ENCODE data around the gene RAB28.
A peak's percentile ranks its signal among the peaks of the same experiment; 100 is the strongest.

Gene RAB28

DNA sequence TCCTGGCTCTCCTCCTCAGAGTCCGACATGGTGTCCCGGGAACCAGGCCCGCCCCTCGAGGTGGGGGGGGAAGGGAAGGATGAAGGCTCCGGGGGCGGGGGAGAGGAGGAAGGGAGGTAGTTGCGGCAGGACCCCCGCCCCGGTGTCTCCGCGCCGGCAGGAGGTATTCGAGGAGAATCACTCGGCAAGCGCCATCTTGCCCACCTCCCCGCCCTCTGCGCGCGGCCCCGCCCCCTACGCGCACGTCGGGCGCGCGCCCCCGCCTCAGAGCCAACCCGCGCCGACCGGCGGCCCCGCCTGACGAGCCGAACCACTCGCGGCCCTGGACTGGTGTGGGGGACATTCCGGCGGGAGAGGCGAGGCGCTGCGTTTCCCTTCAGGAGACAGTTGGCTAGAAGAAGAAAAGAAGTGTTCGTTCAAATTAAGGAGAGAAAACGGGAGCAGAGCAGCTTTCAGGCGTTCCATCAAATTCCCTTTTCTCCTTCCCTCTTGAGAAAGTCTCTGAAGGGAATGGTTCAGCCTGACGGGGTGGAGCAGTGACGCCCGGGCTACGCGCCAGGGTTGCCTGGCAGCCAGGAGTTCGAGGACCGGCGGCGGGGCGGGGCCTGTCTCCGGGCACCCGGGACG lies at the start of gene RAB28:
RAB28 (minus strand) TSS at position 219 of the 627 bp plus-strand sequence.
- H3K4me3 ChIP-seq (replicated peaks; ENCODE audit: low read depth, low read length), result peak within 1 kb of the TSS; percentile 75
- TF ChIP-seq, protein P1, sequence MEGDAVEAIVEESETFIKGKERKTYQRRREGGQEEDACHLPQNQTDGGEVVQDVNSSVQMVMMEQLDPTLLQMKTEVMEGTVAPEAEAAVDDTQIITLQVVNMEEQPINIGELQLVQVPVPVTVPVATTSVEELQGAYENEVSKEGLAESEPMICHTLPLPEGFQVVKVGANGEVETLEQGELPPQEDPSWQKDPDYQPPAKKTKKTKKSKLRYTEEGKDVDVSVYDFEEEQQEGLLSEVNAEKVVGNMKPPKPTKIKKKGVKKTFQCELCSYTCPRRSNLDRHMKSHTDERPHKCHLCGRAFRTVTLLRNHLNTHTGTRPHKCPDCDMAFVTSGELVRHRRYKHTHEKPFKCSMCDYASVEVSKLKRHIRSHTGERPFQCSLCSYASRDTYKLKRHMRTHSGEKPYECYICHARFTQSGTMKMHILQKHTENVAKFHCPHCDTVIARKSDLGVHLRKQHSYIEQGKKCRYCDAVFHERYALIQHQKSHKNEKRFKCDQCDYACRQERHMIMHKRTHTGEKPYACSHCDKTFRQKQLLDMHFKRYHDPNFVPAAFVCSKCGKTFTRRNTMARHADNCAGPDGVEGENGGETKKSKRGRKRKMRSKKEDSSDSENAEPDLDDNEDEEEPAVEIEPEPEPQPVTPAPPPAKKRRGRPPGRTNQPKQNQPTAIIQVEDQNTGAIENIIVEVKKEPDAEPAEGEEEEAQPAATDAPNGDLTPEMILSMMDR (IDR thresholded peaks at IDR 0.05; ENCODE audit: low read length, missing control alignments), result no peak
- DNase-seq (ENCODE audit: low read depth), result peak; percentile 96

- no peak overlapping the region for H3K4me3 ChIP-seq (replicated peaks; ENCODE audit: low read depth, low read length)
- no peak for DNase-seq (ENCODE audit: low read depth)
- TF ChIP-seq, protein P1 (IDR thresholded peaks at IDR 0.05; ENCODE audit: low read length, missing control alignments), result no peak
Observed at GRCh38 chr4:13531625-13531998, 47.5 kb upstream of the RAB28 start.

- no peak overlapping the region for H3K4me3 ChIP-seq (replicated peaks; ENCODE audit: low read depth, low read length)
- TF ChIP-seq, protein P1 (IDR thresholded peaks at IDR 0.05; ENCODE audit: low read length, missing control alignments), result no peak
- no peak for DNase-seq (ENCODE audit: low read depth)
Observed at GRCh38 chr4:13530823-13531624, 46.9 kb upstream of the RAB28 start.

GRCh38 chr4:13529128-13529919 lies 45.2 kb upstream of the RAB28 start:
- no peak overlapping the region for H3K4me3 ChIP-seq (replicated peaks; ENCODE audit: low read depth, low read length)
- TF ChIP-seq, protein P1 (IDR thresholded peaks at IDR 0.05; ENCODE audit: low read length, missing control alignments), result no peak

GRCh38 chr4:13528821-13529127 lies 44.6 kb upstream of the RAB28 start:
- DNase-seq (ENCODE audit: low read depth), result no peak
- TF ChIP-seq, protein P1 (IDR thresholded peaks at IDR 0.05; ENCODE audit: low read length, missing control alignments), result no peak
- no peak overlapping the region for H3K4me3 ChIP-seq (replicated peaks; ENCODE audit: low read depth, low read length)

More at GRCh38 chr4:13529128-13529919, 45.2 kb upstream of the RAB28 start:
- DNase-seq (ENCODE audit: low read depth), result no peak

- no peak overlapping the region for H3K4me3 ChIP-seq (replicated peaks; ENCODE audit: low read depth, low read length)
- TF ChIP-seq, protein P1 (IDR thresholded peaks at IDR 0.05; ENCODE audit: low read length, missing control alignments), result no peak
- DNase-seq (ENCODE audit: low read depth), result no peak
Observed at GRCh38 chr4:13527981-13528820, 44.1 kb upstream of the RAB28 start.
